ENCODE data around the gene CATSPERZ. TPM values are rescaled to one million over a fixed set of nuclear protein-coding genes. Genes with fewer than 3 reads are reported as not detected.
A peak's percentile ranks its signal among the peaks of the same experiment; 100 is the strongest.

Gene CATSPERZ
- total and polyA plus RNA-seq, 2 of the 8 experiments (the other 6 are each of a cell fraction or from before 2014, with no cell fraction given) = 0.77 TPM; not detected in 1

DNA sequence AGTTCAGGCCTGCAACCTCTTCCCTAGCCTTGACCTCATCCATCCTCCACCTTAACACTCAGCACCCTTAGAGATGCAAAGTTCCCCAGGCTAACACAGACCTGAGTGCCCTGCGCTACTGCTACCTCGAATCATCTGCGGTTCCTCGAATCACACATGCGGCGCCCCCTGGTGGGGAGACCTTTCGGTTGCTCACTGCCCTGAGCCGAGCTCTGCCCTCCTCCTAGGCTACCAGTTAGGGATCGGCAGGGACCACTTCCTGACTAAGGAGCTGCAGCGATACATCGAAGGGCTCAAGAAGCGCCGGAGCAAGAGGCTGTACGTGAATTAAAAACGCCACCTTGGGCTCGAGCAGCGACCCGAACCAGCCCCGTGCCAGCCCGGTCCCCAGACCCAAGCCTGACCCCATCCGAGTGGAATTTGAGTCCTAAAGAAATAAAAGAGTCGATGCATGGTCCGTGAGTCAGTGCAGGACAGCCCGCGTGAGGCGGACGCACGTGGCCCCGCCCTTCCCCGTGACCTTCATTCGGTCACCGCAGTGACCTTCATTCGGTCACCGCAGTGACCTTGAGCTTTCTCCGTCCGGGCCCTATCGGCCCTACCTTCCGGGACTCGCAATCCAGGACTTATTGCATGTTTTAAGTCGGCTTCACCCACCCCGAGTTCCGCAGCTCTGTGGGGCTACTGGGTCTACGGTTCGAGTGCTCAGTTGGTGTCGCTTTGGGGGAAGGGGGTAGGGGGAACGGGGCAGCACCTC is 4.3 kb downstream of the CATSPERZ start (continued):
- TF ChIP-seq, protein P1, sequence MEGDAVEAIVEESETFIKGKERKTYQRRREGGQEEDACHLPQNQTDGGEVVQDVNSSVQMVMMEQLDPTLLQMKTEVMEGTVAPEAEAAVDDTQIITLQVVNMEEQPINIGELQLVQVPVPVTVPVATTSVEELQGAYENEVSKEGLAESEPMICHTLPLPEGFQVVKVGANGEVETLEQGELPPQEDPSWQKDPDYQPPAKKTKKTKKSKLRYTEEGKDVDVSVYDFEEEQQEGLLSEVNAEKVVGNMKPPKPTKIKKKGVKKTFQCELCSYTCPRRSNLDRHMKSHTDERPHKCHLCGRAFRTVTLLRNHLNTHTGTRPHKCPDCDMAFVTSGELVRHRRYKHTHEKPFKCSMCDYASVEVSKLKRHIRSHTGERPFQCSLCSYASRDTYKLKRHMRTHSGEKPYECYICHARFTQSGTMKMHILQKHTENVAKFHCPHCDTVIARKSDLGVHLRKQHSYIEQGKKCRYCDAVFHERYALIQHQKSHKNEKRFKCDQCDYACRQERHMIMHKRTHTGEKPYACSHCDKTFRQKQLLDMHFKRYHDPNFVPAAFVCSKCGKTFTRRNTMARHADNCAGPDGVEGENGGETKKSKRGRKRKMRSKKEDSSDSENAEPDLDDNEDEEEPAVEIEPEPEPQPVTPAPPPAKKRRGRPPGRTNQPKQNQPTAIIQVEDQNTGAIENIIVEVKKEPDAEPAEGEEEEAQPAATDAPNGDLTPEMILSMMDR (IDR thresholded peaks at IDR 0.05; ENCODE audit: control extremely low read depth in 1 of 3, insufficient read depth in 1 of 3, low read depth in 1 of 3, low read length in 3 of 3) = peak in 2 of 3 experiments; percentile 83 to 95; a peak in 3 of 4 replicates
- TF ChIP-seq RAD21 (IDR thresholded peaks at IDR 0.05 in 1 of 2, conservative IDR thresholded peaks at IDR 0.05 in 1 of 2; ENCODE audit: low read depth in 2 of 2, low read length in 2 of 2) (peak; percentile 54 to 69), ZNF274 (IDR thresholded peaks at IDR 0.05; ENCODE audit: borderline replicate concordance, extremely low read depth, low read length) (no peak), JUND (IDR thresholded peaks at IDR 0.05; ENCODE audit: low read length) (no peak), TAF7 (optimal IDR thresholded peaks at IDR 0.05; ENCODE audit: borderline replicate concordance, low read depth, low read length) (peak; percentile 34), NANOG (IDR thresholded peaks at IDR 0.05; ENCODE audit: insufficient read depth, low read depth, low read length, poor library complexity, severe bottlenecking) (peak; percentile 35), TEAD4 (IDR thresholded peaks at IDR 0.05; ENCODE audit: low read depth, low read length) (no peak), SIX5 (IDR thresholded peaks at IDR 0.05; ENCODE audit: low read depth, low read length) (no peak), SIN3A (conservative IDR thresholded peaks at IDR 0.05 in 1 of 2, IDR thresholded peaks at IDR 0.05 in 1 of 2; ENCODE audit: low read depth in 1 of 2, low read length in 2 of 2) (peak; percentile 58 to 80; a peak in 1 of 4 replicates), EZH2 (IDR thresholded peaks at IDR 0.05; ENCODE audit: low read depth, low read length, severe bottlenecking) (no peak), TBP (IDR thresholded peaks at IDR 0.05; ENCODE audit: low read depth, low read length) (peak; percentile 60), MAFK (IDR thresholded peaks at IDR 0.05; ENCODE audit: low read depth, low read length) (no peak), BRCA1 (IDR thresholded peaks at IDR 0.05; ENCODE audit: low read depth, low read length) (no peak), SIRT6 (IDR thresholded peaks at IDR 0.05; ENCODE audit: low read length) (no peak), JUN (IDR thresholded peaks at IDR 0.05; ENCODE audit: low read depth, low read length) (no peak), HDAC6 (IDR thresholded peaks at IDR 0.05; ENCODE audit: low read depth, low read length) (no peak)
- TF ChIP-seq, protein P2, sequence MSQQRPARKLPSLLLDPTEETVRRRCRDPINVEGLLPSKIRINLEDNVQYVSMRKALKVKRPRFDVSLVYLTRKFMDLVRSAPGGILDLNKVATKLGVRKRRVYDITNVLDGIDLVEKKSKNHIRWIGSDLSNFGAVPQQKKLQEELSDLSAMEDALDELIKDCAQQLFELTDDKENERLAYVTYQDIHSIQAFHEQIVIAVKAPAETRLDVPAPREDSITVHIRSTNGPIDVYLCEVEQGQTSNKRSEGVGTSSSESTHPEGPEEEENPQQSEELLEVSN (IDR thresholded peaks at IDR 0.05) = 0 out of 2 replicates have a peak, but pooled peaks have one; percentile 48
- TF ChIP-seq, protein P3, sequence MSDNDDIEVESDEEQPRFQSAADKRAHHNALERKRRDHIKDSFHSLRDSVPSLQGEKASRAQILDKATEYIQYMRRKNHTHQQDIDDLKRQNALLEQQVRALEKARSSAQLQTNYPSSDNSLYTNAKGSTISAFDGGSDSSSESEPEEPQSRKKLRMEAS (IDR thresholded peaks at IDR 0.05) = peak; percentile 81
